Sigmoid colon (tissue), 4 donors: ENCODE results near the gene STRIP2.

Experiments used
- CTCF ChIP-seq, 4 experiments: fragments of 450-650 bp in 3 of 4; fragments of 200-600 bp in 1 of 4; IDR thresholded peaks; one replicate each; pipeline ENCODE4 v1.5.1; 2016 to 2019; ENCODE audit warnings: antibody characterized with exemption in 4 of 4, mild to moderate bottlenecking in 3 of 4, moderate library complexity in 2 of 4
- EP300 ChIP-seq, 4 donors: sonication (generic); formaldehyde crosslinking; IDR thresholded peaks; one replicate each; pipeline ENCODE4 v1.6.1; 2017; ENCODE audit warnings: antibody characterized with exemption in 4 of 4
- POLR2A ChIP-seq, 2 donors: fragments of 450-650 bp; IDR thresholded peaks; one replicate each; pipeline ENCODE4 v1.6.1; 2016; ENCODE audit warnings: antibody characterized with exemption in 2 of 2, mild to moderate bottlenecking in 2 of 2, moderate library complexity in 2 of 2
- POLR2AphosphoS5 ChIP-seq, 4 donors: sonication (generic); formaldehyde crosslinking; IDR thresholded peaks; one replicate each; pipeline ENCODE4 v1.6.1; 2017; ENCODE audit warnings: antibody characterized with exemption in 4 of 4

GRCh38 chr7:129532375-129532774 lies 98.1 kb downstream of the STRIP2 start:
- no peak for TF ChIP-seq CTCF (IDR thresholded peaks at IDR 0.05)
- TF ChIP-seq EP300 (IDR thresholded peaks at IDR 0.05), result no peak
- TF ChIP-seq POLR2A (IDR thresholded peaks at IDR 0.05), result no peak
- no peak for TF ChIP-seq POLR2AphosphoS5 (IDR thresholded peaks at IDR 0.05)
